Activated CD8-positive, alpha-beta memory T cell treated with anti-CD3 and anti-CD28 coated beads for 1 hour (primary cell): Measurements from ENCODE around the gene FRS3.
"Not testable (repeated sequence)": the region's sequence is repeated elsewhere in the genome, so short reads cannot be mapped to it uniquely, and the experiment has no call there.

Experiments used
- DNase-seq, 2 donors: peaks; one replicate each; pipeline ENCODE4 v3.0.0-alpha.2; 2020; ENCODE audit warnings: low read depth in 1 of 2; ENCODE audit errors: extremely low read depth in 1 of 2

The FRS3 gene

GRCh38 chr6:41770381-41771057 lies 9.2 kb downstream of the FRS3 start:
- DNase-seq: no peak

DNA sequence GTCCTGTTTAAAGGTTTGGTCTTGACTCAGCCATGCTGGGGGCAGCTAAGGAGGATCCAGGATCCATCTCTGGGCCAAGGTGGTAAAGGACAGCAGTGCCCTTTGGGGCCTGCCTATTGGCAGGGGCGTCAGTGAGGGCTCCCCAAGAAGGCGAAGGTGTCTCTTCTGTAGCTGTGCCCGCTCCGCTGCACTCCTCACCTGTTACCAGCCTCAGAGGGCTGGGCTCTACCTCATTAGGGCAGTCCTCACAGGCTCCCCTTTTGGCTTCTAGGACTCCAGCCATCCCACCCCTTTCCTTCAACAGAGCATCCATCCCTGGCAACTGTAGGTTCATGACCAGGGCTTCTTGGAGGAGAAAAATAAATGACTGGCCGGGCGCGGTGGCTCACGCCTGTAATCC lies 10.3 kb downstream of the FRS3 start:
- no peak for DNase-seq

DNA sequence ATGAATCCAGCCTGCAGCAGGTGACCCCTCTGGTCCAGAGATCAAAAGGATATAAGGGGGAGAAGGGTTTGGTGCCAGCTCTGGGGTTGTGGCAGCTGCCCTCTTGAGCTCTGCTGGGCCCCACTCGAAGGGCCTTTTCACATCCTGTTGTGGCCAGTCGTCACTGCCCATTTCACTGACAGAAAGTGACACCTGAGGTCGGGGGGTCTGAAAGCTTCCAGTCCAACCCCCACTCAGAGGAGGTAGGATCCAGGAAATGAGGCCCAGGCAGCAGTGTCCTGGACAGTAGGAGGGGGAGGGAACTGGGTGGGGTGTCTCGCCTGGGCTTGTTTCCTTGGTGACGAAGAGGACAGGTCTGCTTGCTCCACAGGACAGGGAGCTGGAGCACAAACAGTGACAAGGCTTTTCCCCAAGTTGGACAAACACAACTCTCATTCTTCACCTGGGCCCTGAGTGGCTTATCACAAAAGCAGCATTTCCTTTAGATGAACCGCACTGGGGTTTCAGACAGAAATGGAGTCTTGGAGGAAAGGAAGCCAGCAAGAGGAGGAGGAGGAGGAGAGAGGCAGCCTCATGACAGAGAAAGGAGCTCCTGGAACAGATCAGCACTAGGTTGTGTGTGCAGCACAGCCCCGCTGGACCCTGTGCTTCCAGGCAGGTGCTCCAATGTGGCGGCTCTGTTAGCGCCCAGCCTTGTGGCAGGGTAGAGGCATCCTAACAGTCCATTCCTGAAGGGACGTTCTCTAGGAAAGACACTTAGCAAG lies 11.0 kb downstream of the FRS3 start:
- DNase-seq: no peak

- no peak for DNase-seq
Measured at GRCh38 chr6:41767112-41767833, 12.4 kb downstream of the FRS3 start.

DNA sequence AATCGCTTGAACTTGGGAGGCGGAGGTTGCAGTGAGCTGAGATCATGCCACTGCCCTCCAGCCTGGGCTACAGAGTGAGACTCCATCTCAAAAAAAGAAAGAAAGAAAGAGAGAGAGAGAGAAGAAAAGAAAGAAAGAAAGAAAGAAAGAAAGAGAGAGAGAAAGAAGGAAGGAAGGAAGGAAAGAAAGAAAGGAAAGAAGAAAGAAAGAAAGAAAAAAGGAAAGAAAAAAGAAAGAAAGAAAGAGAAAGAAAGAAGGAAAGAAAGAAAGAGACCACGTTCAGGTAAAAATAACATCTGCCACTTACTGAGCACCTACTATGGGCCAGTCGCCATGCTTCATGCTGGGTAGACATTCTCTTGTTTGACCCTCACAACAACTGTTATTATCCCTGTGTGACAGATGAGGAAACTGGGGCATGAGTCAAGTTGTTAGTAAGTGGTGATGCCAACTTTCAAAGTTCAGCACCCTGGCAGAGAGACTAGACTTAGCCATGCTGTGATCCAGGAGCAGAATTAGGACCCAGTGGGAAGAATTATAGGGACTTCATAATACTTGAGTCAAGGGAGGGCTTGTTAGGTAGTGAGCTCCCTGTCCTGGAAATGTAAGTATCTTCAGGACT lies 13.5 kb downstream of the FRS3 start:
- DNase-seq: not testable (repeated sequence)

- no peak for DNase-seq
Measured at GRCh38 chr6:41763470-41763869, 16.2 kb downstream of the FRS3 start.

GRCh38 chr6:41759905-41760579 lies 19.7 kb downstream of the FRS3 start:
- DNase-seq: no peak

- no peak for DNase-seq
Measured at GRCh38 chr6:41759106-41759904, 20.4 kb downstream of the FRS3 start.

DNA sequence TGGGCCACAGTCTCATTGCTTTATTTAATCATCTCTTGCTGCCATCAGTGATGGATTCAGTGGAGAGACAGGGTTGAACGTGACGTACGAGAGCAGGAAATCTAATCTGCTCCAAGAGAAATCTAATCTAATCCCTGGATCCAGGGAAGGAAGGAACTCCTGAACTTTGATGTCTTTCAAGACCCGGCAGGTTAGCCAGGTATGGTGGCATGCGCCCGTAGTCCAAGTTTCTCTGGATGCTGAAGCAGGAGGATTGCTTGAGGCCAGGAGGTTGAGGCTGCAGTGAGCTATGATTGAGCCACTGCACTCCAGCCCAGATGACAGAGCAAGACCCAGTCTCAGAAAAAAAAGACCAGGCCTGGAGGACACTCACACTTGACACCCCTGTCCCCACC lies 21.1 kb downstream of the FRS3 start:
- DNase-seq: no peak

GRCh38 chr6:41757931-41758640 lies 21.6 kb downstream of the FRS3 start:
- no peak for DNase-seq

DNA sequence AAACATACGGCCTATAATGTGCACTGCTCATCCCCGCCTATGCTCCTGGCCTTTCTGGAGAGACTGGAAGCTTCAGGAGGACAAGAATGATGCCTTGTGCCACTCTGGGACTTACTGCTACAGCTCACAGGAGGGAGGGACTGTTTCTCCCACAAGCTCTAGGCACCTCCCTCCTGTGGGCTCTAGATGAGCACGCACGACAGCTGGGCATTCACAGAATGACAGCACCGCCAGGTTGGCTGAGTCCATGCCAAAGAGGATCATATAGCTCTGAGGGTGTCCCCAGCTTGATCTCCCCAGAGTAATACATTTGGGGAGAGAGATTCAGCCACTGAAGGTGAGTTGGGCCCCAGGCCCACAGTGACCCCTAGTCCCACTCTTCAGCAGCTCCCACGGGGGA lies 22.4 kb downstream of the FRS3 start:
- no peak for DNase-seq

- DNase-seq: no peak
Measured at GRCh38 chr6:41756354-41756753, 23.3 kb downstream of the FRS3 start.

DNA sequence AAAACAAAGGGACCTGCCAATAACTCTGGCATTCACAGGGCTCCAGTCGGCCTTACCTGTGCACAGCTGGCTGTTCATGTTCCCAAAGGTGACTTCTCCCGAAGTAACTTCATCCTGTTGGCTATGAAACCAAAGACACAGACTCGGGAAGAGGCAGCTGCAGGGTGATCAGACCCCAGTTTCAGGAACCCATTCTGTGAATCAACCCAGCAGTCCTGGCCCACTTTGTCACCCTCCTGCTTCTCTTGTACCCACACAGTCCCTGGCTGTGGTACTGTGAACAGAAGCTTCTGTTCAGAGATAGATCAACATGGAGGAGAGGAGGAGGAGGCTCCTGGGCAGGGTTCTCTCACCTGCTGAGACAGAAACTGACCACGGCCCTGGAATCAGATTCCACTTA lies 23.8 kb downstream of the FRS3 start:
- DNase-seq: no peak

DNA sequence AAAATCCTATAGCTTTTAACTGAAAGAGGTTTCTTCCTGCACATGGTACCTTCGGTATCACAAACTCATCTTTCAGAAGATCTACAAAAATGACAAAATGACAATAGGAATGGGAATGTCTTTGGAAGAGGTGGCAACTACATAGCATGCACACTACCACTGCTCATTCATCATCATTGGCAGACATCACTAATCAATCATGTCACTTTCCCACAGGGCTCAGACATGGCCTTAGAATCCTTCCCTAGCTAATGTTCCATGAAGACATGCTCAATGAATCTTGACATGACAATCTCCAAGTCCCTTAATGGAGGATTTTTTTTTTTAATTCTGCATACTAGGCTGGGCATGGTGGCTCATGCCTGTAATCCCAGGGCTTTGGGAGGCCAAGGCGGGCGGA lies 29.3 kb downstream of the FRS3 start:
- no peak for DNase-seq

DNA sequence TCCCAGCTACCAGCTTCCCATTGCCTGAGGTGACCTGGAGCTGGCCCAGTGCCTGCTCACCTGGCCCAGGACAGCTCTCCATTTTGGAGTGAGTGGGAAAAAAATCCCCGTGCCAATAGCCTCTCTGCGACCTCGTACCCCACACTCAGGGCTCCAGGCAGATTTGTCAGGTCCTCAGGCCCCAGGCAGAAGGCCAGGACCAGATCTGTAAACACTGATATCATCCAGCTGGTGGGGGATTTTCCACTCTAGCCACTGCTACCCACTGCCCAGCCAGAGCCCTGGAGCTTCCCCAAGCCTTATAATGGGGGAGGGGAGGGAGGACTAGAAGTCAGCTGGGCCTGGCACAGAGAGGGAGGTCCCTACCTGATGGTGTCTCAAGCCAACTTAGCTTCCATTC lies 31.2 kb downstream of the FRS3 start:
- DNase-seq: no peak

DNA sequence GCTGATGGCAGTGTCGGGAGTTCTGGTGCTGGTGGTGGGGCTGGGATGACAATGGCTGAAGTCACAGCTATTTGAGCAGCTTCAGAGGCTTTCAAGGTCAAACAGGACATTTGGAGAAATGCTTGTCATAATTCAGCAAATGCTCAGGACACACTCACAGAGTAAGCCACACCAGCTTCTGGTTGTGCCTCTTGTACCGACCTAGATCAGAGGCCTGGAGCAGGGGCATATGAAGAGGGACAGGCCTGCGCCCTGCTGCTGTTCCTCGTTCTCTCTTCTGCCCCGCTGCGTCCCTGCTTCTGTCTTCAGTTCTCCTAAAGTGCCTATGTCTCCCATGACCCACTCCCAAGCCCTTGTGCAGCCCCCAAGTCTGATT lies 31.6 kb downstream of the FRS3 start:
- no peak for DNase-seq

DNA sequence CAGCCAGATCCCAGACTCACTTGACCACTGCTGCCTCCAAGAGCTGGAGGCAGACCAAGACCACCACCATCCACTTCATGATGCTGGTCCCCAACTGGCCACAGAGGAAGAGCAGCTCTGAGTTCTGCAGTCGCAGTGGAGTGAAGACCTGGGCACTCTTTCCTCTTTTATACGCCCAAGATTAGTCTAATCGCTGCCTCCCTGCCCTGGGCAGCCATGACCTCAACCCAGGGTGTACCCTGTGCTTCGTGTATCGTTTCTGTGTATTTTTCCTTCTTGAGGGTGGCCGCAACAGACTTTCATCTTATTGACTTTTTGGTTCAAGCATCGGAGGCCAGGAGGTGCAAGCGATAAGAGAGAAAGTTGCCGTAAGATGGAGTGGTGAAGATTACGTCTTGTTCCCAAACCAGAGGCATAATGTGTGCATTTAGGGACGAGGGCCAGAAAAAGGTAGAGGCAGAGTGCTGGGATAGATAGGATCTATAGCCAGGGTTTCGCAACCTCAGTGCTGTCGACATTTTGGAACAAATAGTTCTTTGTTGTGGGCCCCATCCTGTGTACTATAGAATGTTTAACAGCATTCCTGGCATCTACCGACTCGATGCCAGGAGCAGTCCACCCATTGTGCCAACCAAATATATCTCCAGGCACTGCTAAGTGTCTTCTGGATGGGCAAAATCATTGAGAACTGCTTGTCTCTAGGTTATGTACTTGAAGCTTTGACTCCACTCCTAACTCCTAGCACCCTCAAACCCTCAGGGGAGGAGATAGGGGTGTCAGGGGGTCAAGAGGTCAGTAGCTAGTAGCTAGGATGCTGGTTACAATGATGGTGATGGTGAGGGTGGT lies 32.2 kb downstream of the FRS3 start, which contains the start of gene PGC:
Gene PGC (minus strand): TSS at position 142 of the 846 bp plus-strand sequence. CDS start 63 bp downstream, at position 79.
- DNase-seq: no peak

- no peak for DNase-seq
Measured at GRCh38 chr6:41746107-41746506, 33.6 kb downstream of the FRS3 start.
